ENCODE results near the gene CYP51A1. TPM values are rescaled to one million over a fixed set of nuclear protein-coding genes. Genes with fewer than 3 reads are reported as not detected.

CYP51A1 gene
- total RNA-seq = 77.7 and 85.5 TPM in 2 replicates

DNA sequence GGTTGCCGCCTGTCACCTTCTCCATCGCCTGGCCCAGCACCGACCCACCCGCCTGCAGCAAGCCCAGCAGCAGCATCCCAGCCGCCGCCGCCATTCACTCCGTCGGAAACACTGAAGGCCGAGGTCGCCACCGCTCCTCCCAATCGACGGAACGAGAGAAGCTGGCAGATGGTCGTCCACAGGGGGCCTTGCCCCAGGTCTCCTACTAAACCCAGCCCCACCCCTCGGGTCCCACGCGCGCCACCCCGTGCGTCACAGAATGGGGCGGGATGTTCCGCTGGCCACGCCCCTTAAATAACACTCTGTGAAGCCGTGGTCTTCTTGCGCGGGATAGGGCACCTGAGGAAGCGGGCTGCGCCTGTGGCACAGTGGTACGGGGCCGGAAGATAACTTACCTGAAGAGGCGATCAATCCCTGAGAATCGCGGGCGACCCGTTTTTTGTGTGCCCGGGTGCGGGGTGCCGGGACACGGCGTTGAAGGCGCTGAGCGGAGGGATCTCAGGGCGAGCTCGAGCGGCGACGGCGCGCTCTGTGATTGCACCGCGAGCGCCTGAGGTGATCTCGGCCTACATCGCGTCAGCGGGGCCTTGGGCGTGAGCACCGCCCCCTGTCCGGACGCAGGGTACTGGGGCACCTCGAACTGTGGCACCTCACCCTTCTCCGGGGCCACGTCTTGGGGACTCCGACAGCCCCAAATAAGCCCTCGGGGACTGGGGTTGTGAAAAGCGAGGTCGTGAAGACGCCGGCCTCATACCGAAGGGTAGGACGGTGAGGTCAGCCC, at the start of gene CYP51A1:
CYP51A1 (minus strand) TSS at position 207 of the 781 bp plus-strand sequence; CDS start at position 94, 113 bp downstream.

DNA sequence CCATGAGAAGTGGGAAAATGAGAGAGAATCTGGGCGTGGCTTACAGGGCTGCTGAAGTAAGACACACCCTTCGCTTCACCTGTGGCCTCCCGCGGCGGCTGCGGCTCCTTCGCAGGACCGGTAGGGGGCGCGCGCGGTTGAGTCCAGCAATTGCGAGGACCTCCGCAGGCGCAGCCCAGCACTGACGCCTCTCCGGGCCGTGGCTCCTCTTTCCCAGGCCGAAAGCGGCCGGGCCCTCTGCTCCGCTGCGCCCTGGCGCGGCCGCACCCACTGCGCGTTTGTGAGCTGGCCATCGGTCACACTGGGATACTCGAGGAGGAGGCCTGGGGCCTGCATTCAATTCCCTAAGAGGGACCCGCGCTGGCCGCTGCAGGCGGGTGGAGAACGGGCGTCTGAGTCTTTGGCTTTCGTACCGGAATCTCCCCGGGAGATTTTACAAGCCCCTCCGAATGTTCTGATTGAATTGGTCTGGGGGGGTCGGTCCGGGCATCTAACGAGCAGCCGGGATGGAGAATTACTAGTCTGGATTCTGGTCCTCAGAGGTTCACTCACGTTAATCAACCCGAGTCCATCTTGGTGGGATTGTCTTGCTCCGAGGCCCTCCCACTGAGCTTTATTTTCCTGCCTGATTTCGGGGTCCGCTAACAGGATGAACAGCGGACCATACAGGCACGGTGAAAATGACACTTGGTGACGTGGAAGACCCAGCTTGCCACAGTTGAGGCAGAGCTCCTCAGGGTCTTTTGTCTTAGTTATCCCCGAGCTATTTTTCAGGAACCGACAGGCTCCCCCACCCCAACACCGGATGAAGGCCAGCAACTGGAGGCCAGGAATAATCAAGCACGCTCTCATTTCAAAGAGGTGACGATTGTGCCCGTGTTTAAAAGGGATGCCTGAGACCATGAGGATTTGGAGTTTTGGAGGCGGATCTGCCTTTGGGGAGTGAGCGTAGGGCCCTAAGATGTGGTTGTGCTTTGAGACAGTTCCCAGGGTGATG, 44.9 kb upstream of the CYP51A1 start, which contains the start of gene LRRD1:
LRRD1 (minus strand) TSS at position 215 of the 997 bp plus-strand sequence. CDS start 13,940 bp downstream, outside the sequence.

Other genes with a start within 250 kb of the CYP51A1 start
- gene AKAP9, start 193.6 kb downstream of the CYP51A1 start, total RNA-seq = 31.5 and 43.3 TPM in 2 replicates
- gene LRRD1, start 44.7 kb upstream of the CYP51A1 start, total RNA-seq = not detected in 2 replicates
- gene KRIT1, start 111.4 kb upstream of the CYP51A1 start, total RNA-seq = 32.0 and 43.1 TPM in 2 replicates
- gene ANKIB1, start 111.5 kb upstream of the CYP51A1 start, total RNA-seq = 27.8 and 32.5 TPM in 2 replicates